Brain microvascular endothelial cell (primary cell): ENCODE results near the gene BDH1.
"Not testable (repeated sequence)": the region's sequence is repeated elsewhere in the genome, so short reads cannot be mapped to it uniquely, and the experiment has no call there.

Source experiments
- DNase-seq: peaks from one replicate; pipeline ENCODE4 v3.0.0-alpha.2; 2020
- H3K27ac ChIP-seq: fragments of 250-450 bp; sonication (Bioruptor Pico); 2 replicates; pipeline ENCODE4 v1.5.1; 2020; ENCODE audit warnings: mild to moderate bottlenecking, moderate library complexity
- H3K27me3 ChIP-seq: fragments of 250-450 bp; sonication (Bioruptor Pico); replicated peaks from 2 replicates; pipeline ENCODE4 v1.5.1; 2020; ENCODE audit warnings: mild to moderate bottlenecking
- H3K36me3 ChIP-seq: fragments of 250-450 bp; sonication (Bioruptor Pico); replicated peaks from 2 replicates; pipeline ENCODE4 v1.5.1; 2020; ENCODE audit warnings: mild to moderate bottlenecking
- H3K4me3 ChIP-seq: 2 replicates; pipeline ENCODE4 v1.5.1; 2011; ENCODE audit warnings: low read depth, mild to moderate bottlenecking, control low read depth, low read length, moderate library complexity
- CTCF ChIP-seq: IDR thresholded peaks from 2 replicates; pipeline ENCODE4 v1.5.1; 2011; ENCODE audit warnings: low read depth, mild to moderate bottlenecking, moderate library complexity, low read length, control low read depth, inconsistent platforms; ENCODE audit errors: missing control alignments
- in situ Hi-C: cut with HindIII; loops from 2 replicates; pipeline ENCODE4 v1.10.0; 2017; ENCODE audit warnings: low sequenced_read_pairs, low pct_ligation_motif_present

The BDH1 gene

GRCh38 chr3:197591816-197592215, 36.0 kb upstream of the BDH1 start:
- Histone ChIP-seq H3K36me3 (no peaks in the 10 kb centered on the region), H3K27me3 (no peaks in the 10 kb centered on the region), H3K4me3 (no peak overlapping the region), H3K27ac (no peak overlapping the region)
- in situ Hi-C loops, result no loop called here
- no peak for TF ChIP-seq CTCF
- no peak for DNase-seq

DNA sequence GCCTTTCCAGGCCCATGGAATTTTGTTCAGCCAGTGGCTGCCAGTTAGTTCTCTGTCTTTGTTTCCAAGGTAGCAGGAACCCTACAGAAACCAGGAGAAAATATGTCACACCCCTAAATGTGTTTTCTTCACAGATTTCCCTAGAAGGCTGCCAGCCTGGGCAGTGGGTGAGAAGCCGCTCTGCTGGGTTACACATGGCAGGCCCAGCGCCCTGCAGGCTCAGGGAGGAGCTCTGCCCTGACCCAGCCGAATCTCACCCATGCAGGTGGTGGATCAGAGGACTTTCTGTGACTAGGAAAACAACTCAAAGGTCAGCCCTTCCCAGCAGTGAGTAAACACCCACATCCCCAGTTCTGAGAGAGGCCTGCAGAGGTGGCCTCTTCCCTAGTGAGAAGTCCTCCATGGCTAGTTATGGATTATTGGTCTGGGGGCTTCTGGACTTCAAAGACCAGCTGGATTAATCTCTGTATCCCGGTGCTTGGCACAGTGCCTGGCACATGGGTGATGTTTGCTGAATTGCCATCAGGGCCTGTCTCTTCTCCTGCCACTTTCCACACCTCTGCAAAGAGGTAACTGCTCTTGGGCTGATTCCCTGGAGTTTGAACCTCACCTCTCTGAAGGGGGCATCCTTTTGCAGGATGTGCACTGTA, 34.7 kb upstream of the BDH1 start:
- in situ Hi-C loops, result no loop called here
- no peak for DNase-seq
- no peak for TF ChIP-seq CTCF
- H3K27ac ChIP-seq, result no peak overlapping the region
- no peaks in the 10 kb centered on the region for H3K36me3 ChIP-seq
- no peaks in the 10 kb centered on the region for H3K27me3 ChIP-seq
- no peak overlapping the region for H3K4me3 ChIP-seq

DNA sequence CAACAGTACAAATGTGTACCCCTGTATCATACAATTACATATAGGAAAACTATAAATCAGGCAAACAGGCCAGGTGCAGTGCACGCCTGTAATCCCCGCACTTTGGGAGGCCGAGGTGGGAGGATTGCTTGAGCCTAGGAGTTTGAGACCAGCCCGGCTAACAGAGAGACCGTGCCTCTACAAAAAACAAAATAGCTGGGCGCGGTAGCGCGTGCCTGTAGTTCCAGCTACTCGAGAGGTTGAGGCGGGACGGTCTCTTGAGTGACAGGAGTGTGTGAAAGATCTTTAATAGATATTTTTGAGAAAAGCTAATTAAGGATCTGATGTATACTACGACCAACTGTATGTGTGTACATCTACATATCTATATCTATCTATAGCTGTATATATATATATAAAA, 33.8 kb upstream of the BDH1 start:
- H3K27ac ChIP-seq, result no peak overlapping the region
- no peak for TF ChIP-seq CTCF
- no peak overlapping the region for H3K4me3 ChIP-seq
- in situ Hi-C loops, result no loop called here
- no peaks in the 10 kb centered on the region for H3K27me3 ChIP-seq
- no peak for DNase-seq
- no peaks in the 10 kb centered on the region for H3K36me3 ChIP-seq

DNA sequence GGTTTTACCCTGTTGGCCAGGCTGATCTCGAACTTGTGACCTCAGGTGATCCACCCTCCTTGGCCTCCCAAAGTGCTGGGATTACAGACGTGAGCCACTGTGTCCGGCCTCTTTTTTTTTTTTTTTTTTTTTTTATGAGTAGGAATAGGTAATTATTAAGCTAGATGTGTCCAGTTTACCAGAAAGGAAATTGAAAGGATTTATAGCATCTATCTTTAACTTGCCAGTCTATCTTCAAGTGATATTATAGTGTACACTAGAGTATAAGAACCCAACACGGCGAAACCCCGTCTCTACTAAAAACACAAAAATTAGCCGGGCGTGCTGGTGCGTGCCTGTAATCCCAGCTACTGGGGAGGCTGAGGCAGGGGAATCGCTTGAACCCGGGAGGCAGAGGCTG, 31.0 kb upstream of the BDH1 start:
- H3K36me3 ChIP-seq, H3K27me3 ChIP-seq, H3K27ac ChIP-seq, DNase-seq, in situ Hi-C loops, H3K4me3 ChIP-seq: not testable (repeated sequence)

GRCh38 chr3:197586181-197586580, 30.4 kb upstream of the BDH1 start:
- Histone ChIP-seq H3K4me3 (no peak overlapping the region), H3K27me3 (no peaks in the 10 kb centered on the region), H3K36me3 (no peaks in the 10 kb centered on the region), H3K27ac (no peak overlapping the region)
- in situ Hi-C loops, result no loop called here
- DNase-seq, result no peak
- TF ChIP-seq CTCF, result no peak

DNA sequence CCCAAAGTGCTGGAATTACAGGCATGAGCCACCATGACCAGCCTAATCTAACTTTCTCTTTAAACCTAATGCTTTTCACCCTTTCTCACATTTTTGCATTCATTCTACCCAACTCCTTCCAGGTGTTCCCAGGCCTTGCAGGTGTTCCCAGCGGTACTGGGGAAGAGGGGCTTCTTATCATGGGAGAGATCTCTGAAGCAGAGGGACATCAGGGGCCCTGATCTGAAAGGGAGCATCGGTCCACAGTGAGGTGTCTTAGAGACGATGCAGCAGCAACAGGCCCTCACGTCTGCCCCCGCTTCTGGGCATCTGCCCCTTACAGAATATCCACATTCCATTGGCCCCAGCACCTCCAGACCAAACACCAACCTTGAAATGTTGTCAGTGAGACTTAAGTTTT, 29.0 kb upstream of the BDH1 start:
- in situ Hi-C loops, result no loop called here
- Histone ChIP-seq H3K36me3 (no peaks in the 10 kb centered on the region), H3K4me3 (no peak overlapping the region), H3K27me3 (no peaks in the 10 kb centered on the region), H3K27ac (no peak overlapping the region)
- no peak for TF ChIP-seq CTCF
- no peak for DNase-seq
